AG04450 (cell line): ENCODE measurements around the gene RTN1. TPM values are rescaled to one million over a fixed set of nuclear protein-coding genes. Genes with fewer than 3 reads are reported as not detected.

Experiments used
- CTCF ChIA-PET: fragments of 300-600, 350-600 bp; formaldehyde crosslinking; extraction: SDS; loops from one replicate; lab custom pipeline; 2022; ENCODE audit warnings: antibody characterized with exemption, inconsistent platforms; lab: Charles Lee
- POLR2A ChIA-PET: fragments of 350-600 bp; formaldehyde crosslinking; extraction: SDS; loops from one replicate; lab custom pipeline; 2021; ENCODE audit warnings: antibody characterized with exemption, inconsistent platforms; lab: Yijun Ruan, JAX
- DNase-seq: peaks from one replicate; pipeline ENCODE4 v3.0.0-alpha.2; 2011; ENCODE audit warnings: low read depth, low spot score
- H3K27ac ChIP-seq: one replicate; pipeline ENCODE4 v1.5.1; 2012; ENCODE audit warnings: low read depth, low read length, control low read depth
- H3K27me3 ChIP-seq: one replicate; pipeline ENCODE4 v1.6.0; 2012; ENCODE audit warnings: low read length; ENCODE audit not compliant: control insufficient read depth, insufficient read depth
- H3K4me3 ChIP-seq: 2 replicates; pipeline ENCODE4 v1.5.1; 2011; ENCODE audit warnings: mild to moderate bottlenecking, low read depth, low read length, control low read depth
- H3K9me3 ChIP-seq: 2 replicates; pipeline ENCODE4 v1.5.1; 2012; ENCODE audit warnings: low read length; ENCODE audit not compliant: control insufficient read depth, insufficient read depth
- polyA minus RNA-seq: library from RNA; depleted of rRNA, polyadenylated mRNA; stranded (reverse); fragments of >200 nt; gene quantifications from 2 replicates; pipeline ENCODE4 v1.2.3, GENCODE V29; 2011; rRNA and poly(A)+ RNA removed
- polyA plus RNA-seq: library from polyadenylated mRNA; depleted of rRNA; stranded (reverse); fragments of >200 nt; gene quantifications from 2 replicates; pipeline ENCODE4 v1.2.3, GENCODE V29; 2011; rRNA removed
- TF ChIP-seq, protein P1 (sequence below): IDR thresholded peaks from 2 replicates; pipeline ENCODE4 v1.5.1; 2011; ENCODE audit warnings: low read depth, low read length, control low read depth, inconsistent platforms

RTN1 gene, protein sequence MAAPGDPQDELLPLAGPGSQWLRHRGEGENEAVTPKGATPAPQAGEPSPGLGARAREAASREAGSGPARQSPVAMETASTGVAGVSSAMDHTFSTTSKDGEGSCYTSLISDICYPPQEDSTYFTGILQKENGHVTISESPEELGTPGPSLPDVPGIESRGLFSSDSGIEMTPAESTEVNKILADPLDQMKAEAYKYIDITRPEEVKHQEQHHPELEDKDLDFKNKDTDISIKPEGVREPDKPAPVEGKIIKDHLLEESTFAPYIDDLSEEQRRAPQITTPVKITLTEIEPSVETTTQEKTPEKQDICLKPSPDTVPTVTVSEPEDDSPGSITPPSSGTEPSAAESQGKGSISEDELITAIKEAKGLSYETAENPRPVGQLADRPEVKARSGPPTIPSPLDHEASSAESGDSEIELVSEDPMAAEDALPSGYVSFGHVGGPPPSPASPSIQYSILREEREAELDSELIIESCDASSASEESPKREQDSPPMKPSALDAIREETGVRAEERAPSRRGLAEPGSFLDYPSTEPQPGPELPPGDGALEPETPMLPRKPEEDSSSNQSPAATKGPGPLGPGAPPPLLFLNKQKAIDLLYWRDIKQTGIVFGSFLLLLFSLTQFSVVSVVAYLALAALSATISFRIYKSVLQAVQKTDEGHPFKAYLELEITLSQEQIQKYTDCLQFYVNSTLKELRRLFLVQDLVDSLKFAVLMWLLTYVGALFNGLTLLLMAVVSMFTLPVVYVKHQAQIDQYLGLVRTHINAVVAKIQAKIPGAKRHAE
- polyA plus RNA-seq (0.63 and 0.98 TPM in 2 replicates), polyA minus RNA-seq (0.23 and 0.26 TPM in 2 replicates)

DNA sequence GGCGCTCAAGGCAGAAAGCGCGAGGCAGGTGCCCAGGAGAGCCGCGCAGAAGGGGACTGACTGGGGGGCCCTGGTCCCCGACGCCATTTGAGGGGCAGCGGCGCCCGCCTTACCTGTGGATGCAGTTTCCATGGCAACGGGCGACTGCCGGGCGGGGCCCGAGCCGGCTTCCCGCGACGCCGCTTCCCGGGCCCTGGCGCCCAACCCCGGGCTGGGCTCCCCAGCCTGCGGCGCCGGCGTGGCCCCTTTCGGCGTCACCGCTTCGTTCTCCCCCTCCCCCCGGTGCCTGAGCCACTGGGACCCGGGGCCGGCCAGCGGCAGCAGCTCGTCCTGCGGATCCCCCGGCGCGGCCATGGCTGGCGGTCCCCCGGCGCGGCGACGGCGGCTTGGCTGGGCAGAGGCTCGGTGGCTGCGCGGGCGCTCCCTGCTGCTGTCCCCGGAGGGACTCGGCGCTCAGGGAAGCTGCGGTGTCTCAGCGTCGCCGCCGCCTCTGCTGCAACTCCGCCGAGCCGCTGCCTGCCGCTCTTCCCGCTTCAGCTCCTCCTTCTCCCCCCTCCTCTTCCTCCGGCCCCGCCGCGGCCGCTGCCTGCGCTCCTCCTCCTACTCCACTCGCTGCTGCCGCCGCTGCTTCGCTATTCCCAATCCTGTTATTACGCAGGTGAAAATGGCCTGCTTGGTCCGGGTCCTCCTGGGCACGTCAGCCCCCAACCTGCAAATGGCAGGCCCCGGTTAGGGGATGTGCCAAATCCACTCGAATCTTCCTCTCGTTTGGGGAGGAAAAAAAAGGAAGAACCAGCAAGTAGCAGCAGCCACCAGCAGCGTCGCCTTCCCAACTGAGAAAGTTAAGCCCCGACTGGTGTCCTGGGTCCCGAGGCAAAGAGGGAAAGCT lies at the start of gene RTN1:
Gene RTN1, minus strand, starts transcription at position 500 of the 889 bp plus-strand sequence. Its CDS starts 146 bp downstream, at position 354.
- H3K27ac ChIP-seq = no peak within 1 kb of the TSS
- TF ChIP-seq, protein P1, sequence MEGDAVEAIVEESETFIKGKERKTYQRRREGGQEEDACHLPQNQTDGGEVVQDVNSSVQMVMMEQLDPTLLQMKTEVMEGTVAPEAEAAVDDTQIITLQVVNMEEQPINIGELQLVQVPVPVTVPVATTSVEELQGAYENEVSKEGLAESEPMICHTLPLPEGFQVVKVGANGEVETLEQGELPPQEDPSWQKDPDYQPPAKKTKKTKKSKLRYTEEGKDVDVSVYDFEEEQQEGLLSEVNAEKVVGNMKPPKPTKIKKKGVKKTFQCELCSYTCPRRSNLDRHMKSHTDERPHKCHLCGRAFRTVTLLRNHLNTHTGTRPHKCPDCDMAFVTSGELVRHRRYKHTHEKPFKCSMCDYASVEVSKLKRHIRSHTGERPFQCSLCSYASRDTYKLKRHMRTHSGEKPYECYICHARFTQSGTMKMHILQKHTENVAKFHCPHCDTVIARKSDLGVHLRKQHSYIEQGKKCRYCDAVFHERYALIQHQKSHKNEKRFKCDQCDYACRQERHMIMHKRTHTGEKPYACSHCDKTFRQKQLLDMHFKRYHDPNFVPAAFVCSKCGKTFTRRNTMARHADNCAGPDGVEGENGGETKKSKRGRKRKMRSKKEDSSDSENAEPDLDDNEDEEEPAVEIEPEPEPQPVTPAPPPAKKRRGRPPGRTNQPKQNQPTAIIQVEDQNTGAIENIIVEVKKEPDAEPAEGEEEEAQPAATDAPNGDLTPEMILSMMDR = no peak
- peaks cover 27% of the 10 kb centered on the region for H3K27me3 ChIP-seq
- POLR2A ChIA-PET = no interaction called here
- CTCF ChIA-PET = no interaction called here
- H3K9me3 ChIP-seq = no peaks in the 10 kb centered on the region
- peak; percentile 2 for DNase-seq
- H3K4me3 ChIP-seq = peak within 1 kb of the TSS; percentile 54

DNA sequence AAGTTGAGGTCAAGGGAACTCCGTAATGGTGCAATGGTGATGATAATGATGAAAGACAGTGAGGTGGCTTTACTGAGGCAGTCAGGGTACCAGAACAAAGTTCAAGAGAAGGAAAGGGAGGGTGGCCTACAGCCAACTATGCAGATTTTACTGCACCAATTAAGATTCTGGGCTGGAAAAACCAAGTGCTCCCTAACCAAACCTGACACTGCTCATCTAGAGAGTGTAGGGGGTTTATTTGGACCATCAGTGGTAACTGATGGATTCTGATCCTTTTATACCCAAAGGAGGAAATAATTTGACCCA lies 49.8 kb upstream of the RTN1 start:
- ChIA-PET CTCF (no interaction called here), POLR2A (no interaction called here)
- TF ChIP-seq, protein P1 = no peak
- H3K27me3 ChIP-seq = peaks cover 14% of the 10 kb centered on the region
- no peak overlapping the region for H3K27ac ChIP-seq
- no peak overlapping the region for H3K4me3 ChIP-seq
- DNase-seq = no peak
- H3K9me3 ChIP-seq = no peaks in the 10 kb centered on the region

DNA sequence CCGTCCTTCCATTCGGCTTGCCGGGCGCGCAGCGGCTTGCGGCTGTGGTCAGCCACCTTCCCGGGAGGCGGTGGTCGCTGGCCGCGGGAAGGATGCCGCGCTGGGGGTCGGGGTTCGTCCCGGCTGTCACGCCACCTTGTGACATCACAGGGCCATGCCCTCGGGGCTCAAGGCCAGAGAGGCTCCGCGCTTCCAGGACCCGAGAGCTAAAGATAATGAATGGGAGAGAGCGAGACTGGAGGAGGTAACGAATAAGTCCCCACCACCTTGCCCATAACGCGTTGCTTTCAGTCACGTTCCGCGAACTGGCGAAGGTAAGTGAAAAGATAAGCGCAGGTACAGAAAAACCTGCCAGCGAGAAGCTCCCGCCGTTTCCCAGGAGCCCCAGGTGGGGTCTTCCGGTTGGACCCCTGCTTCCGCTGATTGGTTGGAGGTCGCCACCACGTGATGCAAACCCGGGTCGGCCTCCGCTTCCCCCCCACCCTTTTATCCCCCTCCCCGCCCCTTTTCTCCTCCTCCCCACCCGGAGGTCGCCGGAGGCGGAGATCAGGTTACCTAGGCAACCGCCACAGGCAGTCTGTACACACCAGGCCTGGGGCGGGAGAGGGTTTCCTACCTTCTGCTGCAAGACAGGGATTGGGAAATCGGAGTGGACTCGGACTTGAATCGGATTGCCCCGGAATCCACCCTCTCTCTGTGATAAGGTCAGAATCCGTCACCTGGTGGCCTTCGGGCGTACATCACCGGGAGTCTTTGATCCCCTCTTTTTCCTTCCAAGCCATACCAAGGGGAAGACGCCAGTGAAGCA lies 49.2 kb upstream of the RTN1 start, which contains the start of gene LRRC9:
Gene LRRC9, plus strand, starts transcription at position 575 of the 808 bp plus-strand sequence.
- ChIA-PET CTCF (no interaction called here), POLR2A (no interaction called here)
- H3K27ac ChIP-seq = no peak within 1 kb of the TSS
- TF ChIP-seq, protein P1 = no peak
- peak within 1 kb of the TSS; percentile 37 for H3K4me3 ChIP-seq
- no peak for DNase-seq
- H3K9me3 ChIP-seq = no peaks in the 10 kb centered on the region
- peaks cover 14% of the 10 kb centered on the region for H3K27me3 ChIP-seq

DNA sequence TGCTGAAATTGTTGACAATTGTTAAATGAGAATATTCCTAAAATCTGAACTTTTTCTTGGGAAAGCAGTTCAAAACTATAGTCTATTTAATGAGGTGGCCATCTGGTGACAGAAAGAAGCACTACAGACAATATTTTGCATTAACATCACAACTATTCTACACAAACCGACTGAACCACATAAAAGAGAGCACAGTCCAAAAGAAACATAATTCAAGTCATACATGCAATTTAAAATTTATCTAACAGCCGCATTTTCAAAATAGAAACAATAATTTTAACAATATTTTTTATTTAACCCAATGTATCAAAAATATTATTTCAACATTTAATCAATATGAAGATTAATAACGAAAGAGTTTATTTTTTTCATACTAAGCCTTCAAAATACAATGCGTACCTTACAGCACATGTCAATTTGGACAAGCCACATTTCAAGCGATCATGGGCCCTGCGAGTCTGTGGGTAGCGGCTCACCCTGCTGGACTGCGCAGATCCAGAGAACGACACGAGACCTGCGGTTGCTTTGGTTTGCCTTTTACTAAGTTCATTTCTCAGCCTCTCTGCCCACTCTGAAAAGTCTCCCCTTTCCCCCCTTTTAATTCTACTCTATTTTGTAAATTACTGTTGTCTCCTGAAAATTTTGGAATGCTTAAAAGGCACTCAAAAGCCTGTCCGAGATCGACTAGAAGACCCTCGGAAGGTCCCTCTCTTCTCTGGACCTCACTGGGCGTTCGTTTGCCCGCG lies 48.4 kb upstream of the RTN1 start:
- no peak for DNase-seq
- ChIA-PET CTCF (interaction anchor here (0.7 to 2.2 kb wide), 4 partner anchors 46 to 412 kb away, joined by 3 to 17 read pairs (median 7); no protein-coding TSS in a partner anchor), POLR2A (no interaction called here)
- Histone ChIP-seq H3K27ac (no peak overlapping the region), H3K9me3 (no peaks in the 10 kb centered on the region), H3K27me3 (peaks cover 12% of the 10 kb centered on the region), H3K4me3 (peak overlapping the region; percentile 37)
- TF ChIP-seq, protein P1 = peak; percentile 55
